ENCODE measurements around the gene FANCE. TPM values are rescaled to one million over a fixed set of nuclear protein-coding genes. Genes with fewer than 3 reads are reported as not detected.

FANCE gene
- total and polyA plus RNA-seq, 2 experiments from 2014 or later: 5.4 to 25.5 TPM

- Histone ChIP-seq H4K20me1 (replicated peaks; ENCODE audit: insufficient read depth) (no peaks in the 10 kb centered on the region), H2AFZ (no peak overlapping the region), H3F3A (replicated peaks; ENCODE audit: low read depth) (peaks cover 27% of the 10 kb centered on the region), H3K4me3 (peak overlapping the region; percentile 23; the same call in 1 of the 2 replicates), H3K9me2 (ENCODE audit: insufficient read depth) (no peaks in the 10 kb centered on the region), H3K79me2 (replicated peaks; ENCODE audit: insufficient read depth) (peaks cover 49% of the 10 kb centered on the region), H3K27ac (ENCODE audit: low read depth) (peak overlapping the region; percentile 100), H3K27me3 (ENCODE audit: insufficient read depth) (no peaks in the 10 kb centered on the region), H3K4me1 (ENCODE audit: insufficient read depth) (peaks cover 81% of the 10 kb centered on the region), H3K4me2 (peak overlapping the region; percentile 98), H3K36me3 (ENCODE audit: insufficient read depth) (no peaks in the 10 kb centered on the region)
- ATAC-seq (no peak), DNase-seq (ENCODE audit: low spot score) (peak; percentile 60)
- peaks cover 30% of the 10 kb centered on the region for H3K27me3 Mint-ChIP-seq (ENCODE audit: insufficient read depth, low read depth, poor library complexity)
- H3K4me1 Mint-ChIP-seq: peaks cover 68% of the 10 kb centered on the region
- H3K36me3 Mint-ChIP-seq (ENCODE audit: low read depth): peaks cover 14% of the 10 kb centered on the region
- TF ChIP-seq EZH2phosphoT487 (IDR thresholded peaks at IDR 0.05; ENCODE audit: unreplicated experiment): no peak
- no peak for TF ChIP-seq CREB1 (CRISPR knock-in tag; IDR thresholded peaks at IDR 0.05; ENCODE audit: low read depth)
- no peak for TF ChIP-seq POLR2AphosphoS5 (IDR thresholded peaks at IDR 0.05; ENCODE audit: low read depth)
- no peak for TF ChIP-seq EZH2 (IDR thresholded peaks at IDR 0.05; ENCODE audit: low read depth, unreplicated experiment)
- no peak for TF ChIP-seq CTCF (conservative IDR thresholded peaks at IDR 0.05; ENCODE audit: low read depth in 2 of 2)
- no peak for TF ChIP-seq ETS1 (IDR thresholded peaks at IDR 0.05)
- TF ChIP-seq JUNB (IDR thresholded peaks at IDR 0.05; ENCODE audit: unreplicated experiment): no peak
- TF ChIP-seq REST (IDR thresholded peaks at IDR 0.05; ENCODE audit: unreplicated experiment): no peak
- TF ChIP-seq STAT1 (IDR thresholded peaks at IDR 0.05; ENCODE audit: unreplicated experiment): no peak
- H3K4me3 Mint-ChIP-seq: 0 out of 3 replicates have a peak overlapping the region, but pooled peaks have one; percentile 28
- H3K9me3 Mint-ChIP-seq: no peaks in the 10 kb centered on the region
- peak overlapping the region; percentile 63 for H3K27ac Mint-ChIP-seq
Measured at GRCh38 chr6:35487658-35488516, 35.7 kb downstream of the FANCE start.
